HepG2 (cell line): Measurements from ENCODE around the gene FRMD8. TPM values are rescaled to one million over a fixed set of nuclear protein-coding genes. Genes with fewer than 3 reads are reported as not detected.
A peak's percentile ranks its signal among the peaks of the same experiment; 100 is the strongest.

Experiments used
- AKAP8 ChIP-seq: sonication (generic); formaldehyde crosslinking; IDR thresholded peaks from 2 replicates; pipeline ENCODE4 v1.5.1; 2020; ENCODE audit warnings: mild to moderate bottlenecking, missing genetic modification reagents
- BCL6 ChIP-seq: IDR thresholded peaks from 2 replicates; pipeline ENCODE4 v1.6.1; 2016; ENCODE audit warnings: missing genetic modification reagents, missing compliant biosample characterization
- CEBPB ChIP-seq: IDR thresholded peaks from 2 replicates; pipeline ENCODE4 v1.6.1; 2011; ENCODE audit warnings: low read depth, low read length, improper control_type of control experiment, borderline replicate concordance
- FOXC1 ChIP-seq: sonication (generic); formaldehyde crosslinking; IDR thresholded peaks from 2 replicates; pipeline ENCODE4 v1.8.0; 2022; ENCODE audit warnings: mild to moderate bottlenecking, missing genetic modification reagents, borderline replicate concordance
- GLI4 ChIP-seq: sonication (generic); formaldehyde crosslinking; IDR thresholded peaks from 2 replicates; pipeline ENCODE4 v1.5.1; 2020; ENCODE audit warnings: missing genetic modification reagents, mild to moderate bottlenecking, moderate library complexity, borderline replicate concordance
- IKZF4 ChIP-seq: sonication (generic); formaldehyde crosslinking; IDR thresholded peaks from 2 replicates; pipeline ENCODE4 v1.5.1; 2020; ENCODE audit warnings: borderline replicate concordance, mild to moderate bottlenecking, low read depth, missing genetic modification reagents; ENCODE audit errors: not compliant biosample characterization
- KAT7 ChIP-seq: IDR thresholded peaks from 2 replicates; pipeline ENCODE4 v1.6.1; 2018; ENCODE audit warnings: borderline replicate concordance, missing compliant biosample characterization
- KLF16 ChIP-seq, 2 experiments: sonication (generic) in 1 of 2; formaldehyde crosslinking in 1 of 2; IDR thresholded peaks; 2 replicates each; pipeline versions ENCODE4 v1.6.1 to v1.8.0; 2016 to 2023; ENCODE audit warnings: missing genetic modification reagents in 2 of 2, missing compliant biosample characterization in 1 of 2
- KLF6 ChIP-seq: IDR thresholded peaks from 2 replicates; pipeline ENCODE4 v1.8.0; 2016; ENCODE audit warnings: missing biosample characterization, missing genetic modification reagents
- MIER3 ChIP-seq: IDR thresholded peaks from 2 replicates; pipeline ENCODE4 v1.6.1; 2016; ENCODE audit warnings: missing compliant biosample characterization, borderline replicate concordance
- MLX ChIP-seq: IDR thresholded peaks from 2 replicates; pipeline ENCODE4 v1.6.1; 2016
- MXD4 ChIP-seq: IDR thresholded peaks from 2 replicates; pipeline ENCODE4 v1.6.1; 2016; ENCODE audit warnings: mild to moderate bottlenecking, missing biosample characterization, missing genetic modification reagents
- NR2F1 ChIP-seq, 2 experiments: fragments of 450-650 bp in 1 of 2; formaldehyde crosslinking in 1 of 2; IDR thresholded peaks; 2 replicates each; pipeline versions ENCODE4 v1.5.0 to v1.6.1; 2016 to 2020; ENCODE audit warnings: mild to moderate bottlenecking in 1 of 2, missing compliant biosample characterization in 1 of 2, missing genetic modification reagents in 1 of 2, moderate library complexity in 1 of 2
- RAD21 ChIP-seq: fragments of 450-650 bp; formaldehyde crosslinking; IDR thresholded peaks from 2 replicates; pipeline ENCODE4 v1.5.0; 2020; ENCODE audit warnings: mild to moderate bottlenecking
- REXO4 ChIP-seq: sonication (generic); formaldehyde crosslinking; IDR thresholded peaks from 2 replicates; pipeline ENCODE4 v1.8.0; 2022; ENCODE audit warnings: missing genetic modification reagents, mild to moderate bottlenecking, borderline replicate concordance
- SMARCC2 ChIP-seq: fragments of 450-650 bp; IDR thresholded peaks from 2 replicates; pipeline ENCODE4 v1.6.1; 2017; ENCODE audit warnings: antibody characterized with exemption, mild to moderate bottlenecking
- TBX3 ChIP-seq: fragments of 450-650 bp; IDR thresholded peaks from 2 replicates; pipeline ENCODE4 v1.6.1; 2017; ENCODE audit warnings: antibody characterized with exemption, mild to moderate bottlenecking, inconsistent platforms, borderline replicate concordance
- TGIF2 ChIP-seq: IDR thresholded peaks from 2 replicates; pipeline ENCODE4 v1.6.1; 2016; ENCODE audit warnings: control low read depth, missing compliant biosample characterization
- TOE1 ChIP-seq: sonication (generic); formaldehyde crosslinking; IDR thresholded peaks from 2 replicates; pipeline ENCODE4 v1.4.0; 2020; ENCODE audit warnings: mild to moderate bottlenecking, missing genetic modification reagents
- TRIM22 ChIP-seq: fragments of 450-650 bp; IDR thresholded peaks from 2 replicates; pipeline ENCODE4 v1.6.1; 2017
- ZBTB42 ChIP-seq: sonication (generic); formaldehyde crosslinking; IDR thresholded peaks from 2 replicates; pipeline ENCODE4 v1.5.0; 2020; ENCODE audit warnings: mild to moderate bottlenecking, missing genetic modification reagents
- ZNF331 ChIP-seq: sonication (generic); formaldehyde crosslinking; IDR thresholded peaks from 2 replicates; pipeline ENCODE4 v1.4.0; 2020; ENCODE audit warnings: missing genetic modification reagents
- ZNF460 ChIP-seq: sonication (generic); formaldehyde crosslinking; IDR thresholded peaks from 2 replicates; pipeline ENCODE4 v1.5.1; 2020; ENCODE audit warnings: missing genetic modification reagents, mild to moderate bottlenecking, borderline replicate concordance
- ZNF564 ChIP-seq: sonication (generic); formaldehyde crosslinking; IDR thresholded peaks from 2 replicates; pipeline ENCODE4 v1.8.1; 2023; ENCODE audit warnings: mild to moderate bottlenecking, missing genetic modification reagents
- ZNF678 ChIP-seq: sonication (generic); formaldehyde crosslinking; IDR thresholded peaks from 2 replicates; pipeline ENCODE4 v1.4.0; 2020; ENCODE audit warnings: mild to moderate bottlenecking, missing genetic modification reagents
- ZNF75D ChIP-seq: sonication (generic); formaldehyde crosslinking; IDR thresholded peaks from 2 replicates; pipeline ENCODE4 v1.8.1; 2023; ENCODE audit warnings: missing genetic modification reagents, mild to moderate bottlenecking, borderline replicate concordance
- polyA plus RNA-seq, 8 experiments: library from polyadenylated mRNA; depleted of rRNA in 3 of 8; stranded (reverse) in 7 of 8; unstranded in 1 of 8; fragments of >200 nt; fragmentation: Illumina TruSeq in 4 of 8; extraction: Trizol in 4 of 8; gene quantifications; 2 replicates each; pipeline versions ENCODE4 v1.2.1 to v1.2.3, GENCODE V29; 2011 to 2016; ENCODE audit warnings: low read depth in 4 of 8, missing spikeins in 1 of 8, mixed read lengths in 1 of 8; ENCODE audit not compliant: insufficient read depth in 1 of 8
- total RNA-seq, 5 experiments: library from RNA; depleted of rRNA; stranded (reverse); fragments of >200 nt; fragmentation: Illumina TruSeq; extraction: Trizol; gene quantifications; 2 replicates each; pipeline ENCODE4 v1.2.3, GENCODE V29; 2016; ENCODE audit warnings: low read depth in 1 of 5
- TF ChIP-seq, protein P1 (sequence below): sonication (generic); formaldehyde crosslinking; IDR thresholded peaks from 2 replicates; pipeline ENCODE4 v1.5.0; 2020; ENCODE audit warnings: mild to moderate bottlenecking, missing genetic modification reagents
- TF ChIP-seq, protein P2 (sequence below): sonication (generic); formaldehyde crosslinking; IDR thresholded peaks from 2 replicates; pipeline ENCODE4 v1.4.0; 2020; ENCODE audit warnings: missing genetic modification reagents

Gene FRMD8
- total and polyA plus RNA-seq, 2 of the 13 experiments (the other 11 are each of a cell fraction or from before 2014, with no cell fraction given): 5.8 to 20.6 TPM

DNA sequence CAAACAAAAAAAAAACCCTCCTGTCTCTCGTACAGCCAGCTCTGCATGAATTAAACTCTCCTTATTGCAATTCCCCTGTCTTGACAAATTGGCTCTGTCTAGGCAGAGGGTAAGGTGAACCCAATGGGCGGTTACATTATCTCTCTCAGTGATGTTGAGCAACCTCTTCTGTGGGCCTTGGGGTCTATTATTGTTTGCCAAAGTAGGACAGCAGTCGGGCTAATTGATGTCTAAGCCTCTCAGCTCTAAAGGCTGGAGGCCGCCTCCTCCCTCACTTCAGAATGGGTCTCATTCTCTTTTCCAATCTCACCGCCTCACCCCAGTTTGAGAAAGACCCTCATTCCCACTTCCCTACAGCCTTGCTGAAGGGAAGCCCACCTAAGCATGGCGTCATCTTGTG is 2.7 kb upstream of the FRMD8 start (continued):
- TF ChIP-seq ZNF678 (CRISPR knock-in tag) (no peak), ZNF460 (CRISPR knock-in tag) (no peak), MIER3 (no peak; the same call in 1 of the 2 replicates), KLF16 (CRISPR knock-in tag; IDR thresholded peaks at IDR 0.05) (0 out of 4 replicates have a peak, but pooled peaks of 1 of the 2 experiments have one; percentile 44), SMARCC2 (no peak), TGIF2 (no peak), REXO4 (CRISPR knock-in tag) (no peak), BCL6 (CRISPR knock-in tag) (peak; percentile 59), TRIM22 (no peak), MLX (CRISPR knock-in tag) (0 out of 2 replicates have a peak, but pooled peaks have one; percentile 29), IKZF4 (CRISPR knock-in tag) (no peak), ZBTB42 (CRISPR knock-in tag) (no peak), ZNF331 (CRISPR knock-in tag) (0 out of 2 replicates have a peak, but pooled peaks have one; percentile 28), ZNF75D (CRISPR knock-in tag) (no peak), KAT7 (no peak), KLF6 (CRISPR knock-in tag) (no peak), RAD21 (CRISPR knock-in tag) (no peak), AKAP8 (CRISPR knock-in tag) (no peak), MXD4 (no peak), GLI4 (CRISPR knock-in tag) (no peak), TOE1 (CRISPR knock-in tag) (no peak), CEBPB (peak; percentile 91), TBX3 (no peak), FOXC1 (CRISPR knock-in tag) (no peak; the same call in 1 of the 2 replicates), ZNF564 (no peak), NR2F1 (CRISPR knock-in tag; IDR thresholded peaks at IDR 0.05) (no peak)
- TF ChIP-seq, protein P1, sequence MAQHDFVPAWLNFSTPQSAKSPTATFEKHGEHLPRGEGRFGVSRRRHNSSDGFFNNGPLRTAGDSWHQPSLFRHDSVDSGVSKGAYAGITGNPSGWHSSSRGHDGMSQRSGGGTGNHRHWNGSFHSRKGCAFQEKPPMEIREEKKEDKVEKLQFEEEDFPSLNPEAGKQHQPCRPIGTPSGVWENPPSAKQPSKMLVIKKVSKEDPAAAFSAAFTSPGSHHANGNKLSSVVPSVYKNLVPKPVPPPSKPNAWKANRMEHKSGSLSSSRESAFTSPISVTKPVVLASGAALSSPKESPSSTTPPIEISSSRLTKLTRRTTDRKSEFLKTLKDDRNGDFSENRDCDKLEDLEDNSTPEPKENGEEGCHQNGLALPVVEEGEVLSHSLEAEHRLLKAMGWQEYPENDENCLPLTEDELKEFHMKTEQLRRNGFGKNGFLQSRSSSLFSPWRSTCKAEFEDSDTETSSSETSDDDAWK: no peak
- TF ChIP-seq, protein P2, sequence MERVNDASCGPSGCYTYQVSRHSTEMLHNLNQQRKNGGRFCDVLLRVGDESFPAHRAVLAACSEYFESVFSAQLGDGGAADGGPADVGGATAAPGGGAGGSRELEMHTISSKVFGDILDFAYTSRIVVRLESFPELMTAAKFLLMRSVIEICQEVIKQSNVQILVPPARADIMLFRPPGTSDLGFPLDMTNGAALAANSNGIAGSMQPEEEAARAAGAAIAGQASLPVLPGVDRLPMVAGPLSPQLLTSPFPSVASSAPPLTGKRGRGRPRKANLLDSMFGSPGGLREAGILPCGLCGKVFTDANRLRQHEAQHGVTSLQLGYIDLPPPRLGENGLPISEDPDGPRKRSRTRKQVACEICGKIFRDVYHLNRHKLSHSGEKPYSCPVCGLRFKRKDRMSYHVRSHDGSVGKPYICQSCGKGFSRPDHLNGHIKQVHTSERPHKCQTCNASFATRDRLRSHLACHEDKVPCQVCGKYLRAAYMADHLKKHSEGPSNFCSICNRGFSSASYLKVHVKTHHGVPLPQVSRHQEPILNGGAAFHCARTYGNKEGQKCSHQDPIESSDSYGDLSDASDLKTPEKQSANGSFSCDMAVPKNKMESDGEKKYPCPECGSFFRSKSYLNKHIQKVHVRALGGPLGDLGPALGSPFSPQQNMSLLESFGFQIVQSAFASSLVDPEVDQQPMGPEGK: peak; percentile 70
